ENCODE data around the gene SLC27A2. TPM values are rescaled to one million over a fixed set of nuclear protein-coding genes. Genes with fewer than 3 reads are reported as not detected.

The SLC27A2 gene
- total and polyA plus RNA-seq, 2 donors from 2014 or later, result 26.5 to 31.2 TPM

GRCh38 chr15:50241684-50242450 is 59.9 kb downstream of the SLC27A2 start:
- FAIRE-seq (no peak), DNase-seq (no peak)
- no peaks in the 10 kb centered on the region for H3K4me1 ChIP-seq (ENCODE audit: control insufficient read depth in 2 of 3, insufficient read depth in 2 of 3, low read depth in 1 of 3, low read length in 3 of 3)
- no peaks in the 10 kb centered on the region for H3K9me3 ChIP-seq (ENCODE audit: control insufficient read depth in 2 of 3, insufficient read depth in 1 of 3, low read length in 3 of 3)
- TF ChIP-seq, protein P1, sequence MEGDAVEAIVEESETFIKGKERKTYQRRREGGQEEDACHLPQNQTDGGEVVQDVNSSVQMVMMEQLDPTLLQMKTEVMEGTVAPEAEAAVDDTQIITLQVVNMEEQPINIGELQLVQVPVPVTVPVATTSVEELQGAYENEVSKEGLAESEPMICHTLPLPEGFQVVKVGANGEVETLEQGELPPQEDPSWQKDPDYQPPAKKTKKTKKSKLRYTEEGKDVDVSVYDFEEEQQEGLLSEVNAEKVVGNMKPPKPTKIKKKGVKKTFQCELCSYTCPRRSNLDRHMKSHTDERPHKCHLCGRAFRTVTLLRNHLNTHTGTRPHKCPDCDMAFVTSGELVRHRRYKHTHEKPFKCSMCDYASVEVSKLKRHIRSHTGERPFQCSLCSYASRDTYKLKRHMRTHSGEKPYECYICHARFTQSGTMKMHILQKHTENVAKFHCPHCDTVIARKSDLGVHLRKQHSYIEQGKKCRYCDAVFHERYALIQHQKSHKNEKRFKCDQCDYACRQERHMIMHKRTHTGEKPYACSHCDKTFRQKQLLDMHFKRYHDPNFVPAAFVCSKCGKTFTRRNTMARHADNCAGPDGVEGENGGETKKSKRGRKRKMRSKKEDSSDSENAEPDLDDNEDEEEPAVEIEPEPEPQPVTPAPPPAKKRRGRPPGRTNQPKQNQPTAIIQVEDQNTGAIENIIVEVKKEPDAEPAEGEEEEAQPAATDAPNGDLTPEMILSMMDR (IDR thresholded peaks at IDR 0.05; ENCODE audit: borderline replicate concordance, extremely low read depth, insufficient read depth), result no peak
- no peaks in the 10 kb centered on the region for H3K27me3 ChIP-seq (ENCODE audit: control insufficient read depth, insufficient read depth, low read length)
- H3K4me3 ChIP-seq (ENCODE audit: low read length in 3 of 3), result no peak overlapping the region
- no peak overlapping the region for H3K9ac ChIP-seq (ENCODE audit: low read length in 3 of 3)
- intact Hi-C loops (cut with DNase I), result no loop called here
- H3K27ac ChIP-seq (ENCODE audit: low read depth in 2 of 2, low read length in 2 of 2), result no peak overlapping the region
- H3K36me3 ChIP-seq (ENCODE audit: control insufficient read depth in 2 of 3, insufficient read depth in 3 of 3, low read length in 3 of 3), result no peaks in the 10 kb centered on the region

- Histone ChIP-seq H3K27ac (ENCODE audit: low read depth in 2 of 2, low read length in 2 of 2) (no peak overlapping the region), H3K9me3 (ENCODE audit: control insufficient read depth in 2 of 3, insufficient read depth in 1 of 3, low read length in 3 of 3) (no peaks in the 10 kb centered on the region), H3K36me3 (ENCODE audit: control insufficient read depth in 2 of 3, insufficient read depth in 3 of 3, low read length in 3 of 3) (no peaks in the 10 kb centered on the region), H3K4me3 (ENCODE audit: low read length in 3 of 3) (no peak overlapping the region), H3K4me1 (ENCODE audit: control insufficient read depth in 2 of 3, insufficient read depth in 2 of 3, low read depth in 1 of 3, low read length in 3 of 3) (peaks cover 0 to 3% (median 0%) of the 10 kb centered on the region in 3 donors), H3K9ac (ENCODE audit: low read length in 3 of 3) (no peak overlapping the region), H3K27me3 (ENCODE audit: control insufficient read depth, insufficient read depth, low read length) (no peaks in the 10 kb centered on the region)
- intact Hi-C loops (cut with DNase I), result no loop called here
- FAIRE-seq, result no peak
- TF ChIP-seq, protein P1 (IDR thresholded peaks at IDR 0.05; ENCODE audit: borderline replicate concordance, extremely low read depth, insufficient read depth), result no peak
- DNase-seq, result no peak
Observed at GRCh38 chr15:50244153-50244552, 62.2 kb downstream of the SLC27A2 start.

DNA sequence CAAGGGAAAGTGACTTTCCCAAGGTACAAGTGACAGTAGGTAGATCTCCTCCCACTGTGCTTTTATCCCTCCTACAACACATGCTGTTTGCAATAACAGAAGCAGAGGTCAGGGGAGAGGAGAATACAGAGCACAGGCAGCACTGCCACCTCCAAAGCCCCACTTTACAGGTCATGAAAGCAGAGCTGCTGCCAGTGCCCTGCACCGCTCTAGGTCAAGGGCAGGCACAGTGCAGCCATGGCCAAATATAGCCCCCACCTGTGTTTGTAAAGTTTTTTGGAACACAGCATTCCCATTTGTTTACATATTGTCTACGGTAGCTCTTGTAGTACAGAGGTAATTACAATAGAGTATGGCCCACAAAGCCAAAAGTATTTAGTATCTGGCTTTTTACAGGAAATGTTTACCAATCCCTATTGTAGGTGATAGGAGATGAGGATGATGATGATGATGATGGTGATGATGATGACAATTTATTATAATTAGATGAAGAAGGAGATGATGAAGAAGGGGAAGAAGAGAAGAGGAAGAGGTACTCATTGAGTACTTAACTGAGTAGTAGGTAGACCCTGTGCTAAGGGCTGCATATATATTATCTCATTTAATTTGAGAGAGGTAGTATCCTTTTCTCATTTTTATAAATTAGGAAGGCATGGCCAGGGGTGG is 63.1 kb downstream of the SLC27A2 start:
- Histone ChIP-seq H3K27ac (ENCODE audit: low read depth in 2 of 2, low read length in 2 of 2) (no peak overlapping the region), H3K36me3 (ENCODE audit: control insufficient read depth in 2 of 3, insufficient read depth in 3 of 3, low read length in 3 of 3) (no peaks in the 10 kb centered on the region), H3K9me3 (ENCODE audit: control insufficient read depth in 2 of 3, insufficient read depth in 1 of 3, low read length in 3 of 3) (no peaks in the 10 kb centered on the region), H3K9ac (ENCODE audit: low read length in 3 of 3) (no peak overlapping the region), H3K4me3 (ENCODE audit: low read length in 3 of 3) (no peak overlapping the region), H3K4me1 (ENCODE audit: control insufficient read depth in 2 of 3, insufficient read depth in 2 of 3, low read depth in 1 of 3, low read length in 3 of 3) (peaks cover 0 to 3% (median 0%) of the 10 kb centered on the region in 3 donors), H3K27me3 (ENCODE audit: control insufficient read depth, insufficient read depth, low read length) (no peaks in the 10 kb centered on the region)
- intact Hi-C loops (cut with DNase I), result no loop called here
- no peak for DNase-seq
- FAIRE-seq, result no peak
- TF ChIP-seq, protein P1 (IDR thresholded peaks at IDR 0.05; ENCODE audit: borderline replicate concordance, extremely low read depth, insufficient read depth), result no peak
